ENCODE data around the gene PMFBP1. TPM values are rescaled to one million over a fixed set of nuclear protein-coding genes. Genes with fewer than 3 reads are reported as not detected.

The PMFBP1 gene
- total and polyA plus RNA-seq, 4 donors: 0.66 to 2.5 (median 1.0) TPM; not detected in 1

GRCh38 chr16:72173997-72174396 is 2.0 kb upstream of the PMFBP1 start:
- Histone ChIP-seq H3K4me1 (ENCODE audit: control insufficient read depth in 1 of 2, insufficient read depth in 2 of 2, low read length in 2 of 2) (no peaks in the 10 kb centered on the region), H3K9me3 (ENCODE audit: control insufficient read depth, low read length) (peaks cover 2% of the 10 kb centered on the region), H3K27me3 (ENCODE audit: control insufficient read depth in 1 of 2, insufficient read depth in 2 of 2, low read length in 1 of 2) (no peaks in the 10 kb centered on the region), H3K36me3 (ENCODE audit: control insufficient read depth in 1 of 2, insufficient read depth in 2 of 2, low read length in 1 of 2) (no peaks in the 10 kb centered on the region), H3K4me3 (ENCODE audit: low read length in 2 of 2) (no peak overlapping the region), H3K27ac (ENCODE audit: low read depth in 1 of 2, low read length in 2 of 2) (no peak overlapping the region)
- DNase-seq: no peak
- 68 to 73% methylated on average over 1 of the region's 1 CpG for WGBS, 2 donors
- no peak for ATAC-seq (ENCODE audit: low FRiP score)
- intact Hi-C loops (cut with DNase I): no loop called here

- no peaks in the 10 kb centered on the region for H3K36me3 ChIP-seq (ENCODE audit: control insufficient read depth in 1 of 2, insufficient read depth in 2 of 2, low read length in 1 of 2)
- H3K27me3 ChIP-seq (ENCODE audit: control insufficient read depth in 1 of 2, insufficient read depth in 2 of 2, low read length in 1 of 2): no peaks in the 10 kb centered on the region
- peaks cover 2% of the 10 kb centered on the region for H3K9me3 ChIP-seq (ENCODE audit: control insufficient read depth, low read length)
- no peak overlapping the region for H3K4me3 ChIP-seq (ENCODE audit: low read length in 2 of 2)
- ATAC-seq (ENCODE audit: low FRiP score) (no peak), DNase-seq (no peak)
- no peaks in the 10 kb centered on the region for H3K4me1 ChIP-seq (ENCODE audit: control insufficient read depth in 1 of 2, insufficient read depth in 2 of 2, low read length in 2 of 2)
- no peak overlapping the region for H3K27ac ChIP-seq (ENCODE audit: low read depth in 1 of 2, low read length in 2 of 2)
- intact Hi-C loops (cut with DNase I): no loop called here
- WGBS, 2 donors: 86 to 88% methylated on average over 1 of the region's 1 CpG
These were observed 719 bp downstream of the PMFBP1 start for GRCh38 chr16:72171236-72171635.

- no peaks in the 10 kb centered on the region for H3K36me3 ChIP-seq (ENCODE audit: control insufficient read depth in 1 of 2, insufficient read depth in 2 of 2, low read length in 1 of 2)
- H3K27ac ChIP-seq (ENCODE audit: low read depth in 1 of 2, low read length in 2 of 2): no peak overlapping the region
- H3K9me3 ChIP-seq (ENCODE audit: control insufficient read depth, low read length): no peaks in the 10 kb centered on the region
- DNase-seq (no peak), ATAC-seq (ENCODE audit: low FRiP score) (no peak)
- H3K27me3 ChIP-seq (ENCODE audit: control insufficient read depth in 1 of 2, insufficient read depth in 2 of 2, low read length in 1 of 2): no peaks in the 10 kb centered on the region
- intact Hi-C loops (cut with DNase I): no loop called here
- WGBS, 2 donors: 17 to 28% methylated on average over 1 of the region's 1 CpG
- no peak overlapping the region for H3K4me3 ChIP-seq (ENCODE audit: low read length in 2 of 2)
- no peaks in the 10 kb centered on the region for H3K4me1 ChIP-seq (ENCODE audit: control insufficient read depth in 1 of 2, insufficient read depth in 2 of 2, low read length in 2 of 2)
These were observed 2.2 kb downstream of the PMFBP1 start for GRCh38 chr16:72169708-72170107.

- Histone ChIP-seq H3K9me3 (ENCODE audit: control insufficient read depth, low read length) (peaks cover under 1% of the 10 kb centered on the region), H3K27me3 (ENCODE audit: control insufficient read depth in 1 of 2, insufficient read depth in 2 of 2, low read length in 1 of 2) (no peaks in the 10 kb centered on the region), H3K4me3 (ENCODE audit: low read length in 2 of 2) (no peak overlapping the region), H3K36me3 (ENCODE audit: control insufficient read depth in 1 of 2, insufficient read depth in 2 of 2, low read length in 1 of 2) (no peaks in the 10 kb centered on the region), H3K27ac (ENCODE audit: low read depth in 1 of 2, low read length in 2 of 2) (no peak overlapping the region), H3K4me1 (ENCODE audit: control insufficient read depth in 1 of 2, insufficient read depth in 2 of 2, low read length in 2 of 2) (no peaks in the 10 kb centered on the region)
- DNase-seq (no peak), ATAC-seq (ENCODE audit: low FRiP score) (no peak)
- intact Hi-C loops (cut with DNase I): no loop called here
- 80 to 83% methylated on average over 2 of the region's 2 CpGs for WGBS, 2 donors
These were observed 3.6 kb downstream of the PMFBP1 start for GRCh38 chr16:72168365-72168764.

- no peak for DNase-seq
- no peak for ATAC-seq (ENCODE audit: low FRiP score)
- H3K9me3 ChIP-seq (ENCODE audit: control insufficient read depth, low read length): peaks cover 1% of the 10 kb centered on the region
- H3K4me1 ChIP-seq (ENCODE audit: control insufficient read depth in 1 of 2, insufficient read depth in 2 of 2, low read length in 2 of 2): no peaks in the 10 kb centered on the region
- no peak overlapping the region for H3K27ac ChIP-seq (ENCODE audit: low read depth in 1 of 2, low read length in 2 of 2)
- no peaks in the 10 kb centered on the region for H3K27me3 ChIP-seq (ENCODE audit: control insufficient read depth in 1 of 2, insufficient read depth in 2 of 2, low read length in 1 of 2)
- H3K36me3 ChIP-seq (ENCODE audit: control insufficient read depth in 1 of 2, insufficient read depth in 2 of 2, low read length in 1 of 2): no peaks in the 10 kb centered on the region
- intact Hi-C loops (cut with DNase I): no loop called here
- WGBS, 2 donors: 40 to 44% methylated on average over 6 of the region's 6 CpGs
- H3K4me3 ChIP-seq (ENCODE audit: low read length in 2 of 2): no peak overlapping the region
These were observed 4.9 kb downstream of the PMFBP1 start for GRCh38 chr16:72166954-72167561.

GRCh38 chr16:72166151-72166550 is 5.8 kb downstream of the PMFBP1 start:
- H3K4me3 ChIP-seq (ENCODE audit: low read length in 2 of 2): no peak overlapping the region
- peaks cover 1% of the 10 kb centered on the region for H3K9me3 ChIP-seq (ENCODE audit: control insufficient read depth, low read length)
- DNase-seq (no peak), ATAC-seq (ENCODE audit: low FRiP score) (no peak)
- no peaks in the 10 kb centered on the region for H3K4me1 ChIP-seq (ENCODE audit: control insufficient read depth in 1 of 2, insufficient read depth in 2 of 2, low read length in 2 of 2)
- intact Hi-C loops (cut with DNase I): no loop called here
- H3K27me3 ChIP-seq (ENCODE audit: control insufficient read depth in 1 of 2, insufficient read depth in 2 of 2, low read length in 1 of 2): no peaks in the 10 kb centered on the region
- H3K36me3 ChIP-seq (ENCODE audit: control insufficient read depth in 1 of 2, insufficient read depth in 2 of 2, low read length in 1 of 2): no peaks in the 10 kb centered on the region
- no peak overlapping the region for H3K27ac ChIP-seq (ENCODE audit: low read depth in 1 of 2, low read length in 2 of 2)
- WGBS, 2 donors: 77 to 83% methylated on average over 2 of the region's 2 CpGs

- no peaks in the 10 kb centered on the region for H3K4me1 ChIP-seq (ENCODE audit: control insufficient read depth in 1 of 2, insufficient read depth in 2 of 2, low read length in 2 of 2)
- DNase-seq (no peak), ATAC-seq (ENCODE audit: low FRiP score) (no peak)
- WGBS, 2 donors: 63 to 66% methylated on average over 5 of the region's 5 CpGs
- H3K27me3 ChIP-seq (ENCODE audit: control insufficient read depth in 1 of 2, insufficient read depth in 2 of 2, low read length in 1 of 2): no peaks in the 10 kb centered on the region
- intact Hi-C loops (cut with DNase I): no loop called here
- peaks cover 1% of the 10 kb centered on the region for H3K9me3 ChIP-seq (ENCODE audit: control insufficient read depth, low read length)
- no peaks in the 10 kb centered on the region for H3K36me3 ChIP-seq (ENCODE audit: control insufficient read depth in 1 of 2, insufficient read depth in 2 of 2, low read length in 1 of 2)
- H3K27ac ChIP-seq (ENCODE audit: low read depth in 1 of 2, low read length in 2 of 2): no peak overlapping the region
- H3K4me3 ChIP-seq (ENCODE audit: low read length in 2 of 2): no peak overlapping the region
These were observed 7.3 kb downstream of the PMFBP1 start for GRCh38 chr16:72164691-72165090.

- peaks cover 1% of the 10 kb centered on the region for H3K9me3 ChIP-seq (ENCODE audit: control insufficient read depth, low read length)
- ATAC-seq (ENCODE audit: low FRiP score) (no peak), DNase-seq (no peak)
- no peaks in the 10 kb centered on the region for H3K4me1 ChIP-seq (ENCODE audit: control insufficient read depth in 1 of 2, insufficient read depth in 2 of 2, low read length in 2 of 2)
- intact Hi-C loops (cut with DNase I): no loop called here
- WGBS, 2 donors: 50 to 55% methylated on average over 6 of the region's 6 CpGs
- H3K27ac ChIP-seq (ENCODE audit: low read depth in 1 of 2, low read length in 2 of 2): no peak overlapping the region
- H3K27me3 ChIP-seq (ENCODE audit: control insufficient read depth in 1 of 2, insufficient read depth in 2 of 2, low read length in 1 of 2): no peaks in the 10 kb centered on the region
- no peaks in the 10 kb centered on the region for H3K36me3 ChIP-seq (ENCODE audit: control insufficient read depth in 1 of 2, insufficient read depth in 2 of 2, low read length in 1 of 2)
- no peak overlapping the region for H3K4me3 ChIP-seq (ENCODE audit: low read length in 2 of 2)
These were observed 9.8 kb downstream of the PMFBP1 start for GRCh38 chr16:72162105-72162692.

GRCh38 chr16:72159801-72160200 is 12.2 kb downstream of the PMFBP1 start:
- Histone ChIP-seq H3K27ac (ENCODE audit: low read depth in 1 of 2, low read length in 2 of 2) (no peak overlapping the region), H3K4me1 (ENCODE audit: control insufficient read depth in 1 of 2, insufficient read depth in 2 of 2, low read length in 2 of 2) (no peaks in the 10 kb centered on the region), H3K36me3 (ENCODE audit: control insufficient read depth in 1 of 2, insufficient read depth in 2 of 2, low read length in 1 of 2) (no peaks in the 10 kb centered on the region), H3K27me3 (ENCODE audit: control insufficient read depth in 1 of 2, insufficient read depth in 2 of 2, low read length in 1 of 2) (no peaks in the 10 kb centered on the region), H3K9me3 (ENCODE audit: control insufficient read depth, low read length) (peaks cover 1% of the 10 kb centered on the region), H3K4me3 (ENCODE audit: low read length in 2 of 2) (no peak overlapping the region)
- DNase-seq (no peak), ATAC-seq (ENCODE audit: low FRiP score) (no peak)
- intact Hi-C loops (cut with DNase I): no loop called here
- 66 to 68% methylated on average over 2 of the region's 2 CpGs for WGBS, 2 donors
